Lower lobe of right lung (tissue), 2 donors: Measurements from ENCODE around the gene ITGB3BP. TPM values are rescaled to one million over a fixed set of nuclear protein-coding genes. Genes with fewer than 3 reads are reported as not detected.
"Not testable (repeated sequence)": the region's sequence is repeated elsewhere in the genome, so short reads cannot be mapped to it uniquely, and the experiment has no call there.

ENCODE experiments used
- ATAC-seq, 2 donors: fragments of 200-7000 bp; cut with Tn5 transposase; one replicate each; pipeline ENCODE4 v1.9.1; 2020 to 2022; ENCODE audit warnings: mild to moderate bottlenecking in 2 of 2, moderate library complexity in 2 of 2
- DNase-seq: peaks from one replicate; pipeline ENCODE4 v3.0.0-alpha.2; 2020
- H3K27ac ChIP-seq: fragments of 200-600 bp; one replicate; pipeline ENCODE4 v1.8.0; 2022
- H3K27me3 ChIP-seq: fragments of 200-600 bp; one replicate; pipeline ENCODE4 v1.8.0; 2022; ENCODE audit warnings: low read depth
- H3K36me3 ChIP-seq: fragments of 200-600 bp; one replicate; pipeline ENCODE4 v1.8.0; 2022; ENCODE audit warnings: mild to moderate bottlenecking
- H3K4me1 ChIP-seq: fragments of 200-600 bp; one replicate; pipeline ENCODE4 v1.8.0; 2022
- H3K4me3 ChIP-seq: fragments of 200-600 bp; one replicate; pipeline ENCODE4 v1.8.0; 2022; ENCODE audit warnings: mild to moderate bottlenecking
- H3K9me3 ChIP-seq: fragments of 200-600 bp; one replicate; pipeline ENCODE4 v1.8.0; 2022
- intact Hi-C: fragments of 100-400 bp; cut with DNase I; formaldehyde crosslinking; loops from one replicate; pipeline ENCODE4 v1.11.0; 2022
- total RNA-seq: library from RNA; stranded (reverse); fragmentation: NEBNext Ultra II Directional; extraction: Animal tissue kit (Norgen Biotek cat#: 25700); gene quantifications from one replicate; pipeline ENCODE4 v1.2.1, GENCODE V29; 2021
- TF ChIP-seq, protein P1 (sequence below): fragments of 200-600 bp; IDR thresholded peaks from one replicate; pipeline ENCODE4 v1.8.0; 2022; ENCODE audit warnings: antibody characterized with exemption, mild to moderate bottlenecking
- donor health status: DM: no; HTN: yes; CAD: no; lungs with severe emphysema.

The ITGB3BP gene
- total RNA-seq, 1 donor from 2014 or later = 18.5 TPM

DNA sequence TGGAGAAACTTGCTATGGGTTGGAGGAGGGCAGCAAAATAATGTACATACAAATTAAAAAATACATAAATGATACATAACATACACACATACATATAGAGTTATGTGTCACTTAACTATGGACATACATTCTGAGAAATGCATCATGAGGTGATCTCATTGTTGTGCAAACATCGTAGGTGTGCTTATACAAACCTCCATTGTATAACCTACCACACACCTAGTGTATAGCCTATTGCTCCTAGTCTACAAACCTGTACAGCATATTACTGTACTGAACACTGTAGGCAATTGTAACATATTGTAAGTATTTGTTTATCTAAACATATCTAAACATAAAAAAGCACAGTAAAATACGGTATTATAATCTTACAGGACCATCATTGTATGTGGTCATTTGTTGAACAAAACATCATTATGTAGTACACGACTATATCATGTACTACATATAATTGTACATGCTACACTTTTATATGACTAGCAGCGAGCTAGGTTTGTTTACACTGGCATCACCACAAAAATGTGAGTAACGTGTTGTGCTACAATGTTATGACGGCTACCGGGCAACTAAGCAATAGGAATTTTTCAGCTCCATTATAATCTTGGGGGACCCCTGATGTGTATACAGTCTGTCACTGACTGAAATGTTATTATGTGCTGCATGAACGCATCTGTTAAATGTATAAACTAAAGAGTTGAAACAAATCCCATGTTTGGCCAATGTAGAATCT, 35.5 kb downstream of the ITGB3BP start:
- no peaks in the 10 kb centered on the region for H3K9me3 ChIP-seq
- ATAC-seq = peak; percentile 79 to 80
- intact Hi-C loops = no loop called here
- no peak overlapping the region for H3K4me3 ChIP-seq
- TF ChIP-seq, protein P1, sequence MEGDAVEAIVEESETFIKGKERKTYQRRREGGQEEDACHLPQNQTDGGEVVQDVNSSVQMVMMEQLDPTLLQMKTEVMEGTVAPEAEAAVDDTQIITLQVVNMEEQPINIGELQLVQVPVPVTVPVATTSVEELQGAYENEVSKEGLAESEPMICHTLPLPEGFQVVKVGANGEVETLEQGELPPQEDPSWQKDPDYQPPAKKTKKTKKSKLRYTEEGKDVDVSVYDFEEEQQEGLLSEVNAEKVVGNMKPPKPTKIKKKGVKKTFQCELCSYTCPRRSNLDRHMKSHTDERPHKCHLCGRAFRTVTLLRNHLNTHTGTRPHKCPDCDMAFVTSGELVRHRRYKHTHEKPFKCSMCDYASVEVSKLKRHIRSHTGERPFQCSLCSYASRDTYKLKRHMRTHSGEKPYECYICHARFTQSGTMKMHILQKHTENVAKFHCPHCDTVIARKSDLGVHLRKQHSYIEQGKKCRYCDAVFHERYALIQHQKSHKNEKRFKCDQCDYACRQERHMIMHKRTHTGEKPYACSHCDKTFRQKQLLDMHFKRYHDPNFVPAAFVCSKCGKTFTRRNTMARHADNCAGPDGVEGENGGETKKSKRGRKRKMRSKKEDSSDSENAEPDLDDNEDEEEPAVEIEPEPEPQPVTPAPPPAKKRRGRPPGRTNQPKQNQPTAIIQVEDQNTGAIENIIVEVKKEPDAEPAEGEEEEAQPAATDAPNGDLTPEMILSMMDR = no peak
- no peaks in the 10 kb centered on the region for H3K36me3 ChIP-seq
- no peak overlapping the region for H3K27ac ChIP-seq
- no peaks in the 10 kb centered on the region for H3K4me1 ChIP-seq
- no peaks in the 10 kb centered on the region for H3K27me3 ChIP-seq
- DNase-seq = no peak

DNA sequence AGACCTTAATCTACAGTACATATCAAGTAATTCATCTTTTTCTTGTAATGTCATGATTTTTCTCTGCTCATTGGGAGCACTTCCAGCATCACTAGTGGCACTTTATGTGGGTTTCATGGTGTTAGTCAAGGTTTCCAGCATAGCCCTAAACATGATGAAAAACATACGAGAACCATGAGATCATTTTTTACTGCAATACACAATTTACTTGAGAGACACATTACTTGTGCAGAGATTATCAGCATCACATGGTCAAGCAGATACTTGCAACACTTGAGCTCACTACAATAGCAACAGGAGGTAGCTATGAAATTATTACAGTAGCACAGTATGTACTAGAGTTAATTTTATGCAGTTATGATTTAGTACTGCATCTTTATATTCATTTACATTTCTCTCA, 36.4 kb downstream of the ITGB3BP start:
- ATAC-seq = no peak
- DNase-seq = no peak
- H3K27ac ChIP-seq = no peak overlapping the region
- no peaks in the 10 kb centered on the region for H3K4me1 ChIP-seq
- no peaks in the 10 kb centered on the region for H3K9me3 ChIP-seq
- TF ChIP-seq, protein P1 = no peak
- no peaks in the 10 kb centered on the region for H3K27me3 ChIP-seq
- H3K4me3 ChIP-seq = no peak overlapping the region
- H3K36me3 ChIP-seq = no peaks in the 10 kb centered on the region
- intact Hi-C loops = no loop called here

DNA sequence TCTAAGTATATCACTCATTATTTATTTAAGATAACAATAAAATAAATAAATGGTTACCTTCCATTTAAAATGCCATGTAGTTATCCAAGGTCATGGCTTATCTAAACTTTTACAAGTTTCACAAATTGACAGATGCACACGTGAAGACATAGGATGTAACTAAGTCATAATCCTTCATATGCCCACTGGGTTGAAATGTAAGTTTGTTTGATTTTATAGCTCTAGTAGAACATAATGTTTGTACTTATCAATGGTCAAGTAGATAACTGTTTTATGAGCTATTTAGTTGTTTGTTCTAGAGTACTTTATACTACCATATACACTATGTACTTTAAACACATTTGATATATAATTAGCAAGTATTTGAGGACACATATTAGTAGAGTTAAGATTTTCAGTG, 43.0 kb downstream of the ITGB3BP start:
- Histone ChIP-seq H3K36me3 (no peaks in the 10 kb centered on the region), H3K27ac (no peak overlapping the region), H3K9me3 (no peaks in the 10 kb centered on the region), H3K27me3 (no peaks in the 10 kb centered on the region), H3K4me3 (no peak overlapping the region), H3K4me1 (no peaks in the 10 kb centered on the region)
- intact Hi-C loops = no loop called here
- TF ChIP-seq, protein P1 = no peak
- DNase-seq = no peak
- ATAC-seq = no peak

DNA sequence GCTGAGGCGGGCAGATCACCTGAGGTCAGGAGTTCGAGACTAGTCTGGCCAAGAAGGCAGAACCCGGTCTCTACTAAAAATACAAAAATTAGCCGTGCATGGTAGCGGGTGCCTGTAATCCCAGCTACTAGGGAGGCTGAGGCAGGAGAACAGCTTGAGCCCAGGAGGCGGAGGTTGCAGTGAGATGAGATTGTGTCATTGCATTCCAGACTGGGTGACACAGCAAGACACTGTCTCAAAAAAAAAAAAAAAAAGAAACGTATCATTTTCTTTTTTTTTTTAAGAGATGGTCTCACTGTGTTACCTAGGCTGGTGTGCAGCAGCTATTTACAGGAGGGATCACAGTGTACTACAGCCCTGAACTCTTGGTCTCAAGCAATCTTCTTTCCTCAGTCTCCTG, 47.3 kb downstream of the ITGB3BP start:
- H3K36me3 ChIP-seq = no peaks in the 10 kb centered on the region
- no peaks in the 10 kb centered on the region for H3K27me3 ChIP-seq
- H3K4me3 ChIP-seq = no peak overlapping the region
- DNase-seq (no peak), ATAC-seq (no peak)
- TF ChIP-seq, protein P1 = no peak
- H3K27ac ChIP-seq = no peak overlapping the region
- H3K4me1 ChIP-seq = no peaks in the 10 kb centered on the region
- intact Hi-C loops = no loop called here
- H3K9me3 ChIP-seq = no peaks in the 10 kb centered on the region

DNA sequence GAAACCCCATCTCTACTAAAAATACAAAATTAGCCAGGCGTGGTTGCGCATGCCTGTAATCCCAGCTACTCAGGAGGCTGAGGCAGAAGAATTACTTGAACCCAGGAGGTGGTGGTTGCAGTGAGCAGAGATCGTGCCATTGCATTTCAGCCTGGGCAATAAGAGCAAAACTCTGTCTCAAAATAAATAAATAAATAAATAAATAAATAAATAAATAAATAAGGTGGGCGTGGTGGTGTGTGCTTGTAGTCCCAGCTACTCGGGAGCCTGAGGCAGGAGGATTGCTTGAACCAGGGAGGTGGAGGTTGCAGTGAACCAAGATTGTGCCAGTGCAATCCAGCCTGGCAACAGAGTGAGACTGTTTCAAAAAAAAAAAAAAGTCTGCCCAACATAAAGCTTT, 54.3 kb downstream of the ITGB3BP start:
- ATAC-seq, intact Hi-C loops, H3K27me3 ChIP-seq, H3K4me3 ChIP-seq, H3K9me3 ChIP-seq, H3K27ac ChIP-seq, H3K4me1 ChIP-seq, DNase-seq, H3K36me3 ChIP-seq: not testable (repeated sequence)

DNA sequence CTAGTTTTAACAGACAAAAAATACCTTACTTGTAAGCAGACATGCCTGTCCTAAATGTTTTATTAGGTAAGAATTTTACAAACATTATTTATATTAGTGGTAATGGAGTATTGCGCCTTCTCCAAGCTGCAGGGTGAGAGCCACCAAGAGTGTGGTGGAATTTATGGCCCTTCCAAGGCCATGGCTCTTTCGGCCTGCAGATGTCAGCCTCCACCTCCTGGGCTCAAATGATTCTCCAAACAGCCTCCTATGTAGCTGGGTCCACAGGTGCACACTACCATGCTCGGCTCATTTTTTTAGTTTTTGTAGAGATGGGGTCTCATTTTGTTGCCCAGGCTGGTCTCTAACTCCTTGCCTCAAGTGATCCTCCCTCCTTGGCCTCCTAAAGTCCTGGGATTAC, 56.3 kb downstream of the ITGB3BP start:
- no peaks in the 10 kb centered on the region for H3K4me1 ChIP-seq
- ATAC-seq (peak in 1 of 2 donors; percentile 48), DNase-seq (no peak)
- H3K9me3 ChIP-seq = peaks cover 6% of the 10 kb centered on the region
- intact Hi-C loops = no loop called here
- no peaks in the 10 kb centered on the region for H3K36me3 ChIP-seq
- no peak overlapping the region for H3K4me3 ChIP-seq
- H3K27ac ChIP-seq = no peak overlapping the region
- TF ChIP-seq, protein P1 = no peak
- no peaks in the 10 kb centered on the region for H3K27me3 ChIP-seq
